HG03175 (cell line): ENCODE results near the gene TRMT1.

Source experiments
- ATAC-seq: cut with Tn5 transposase; IDR thresholded peaks from one replicate; pipeline ENCODE4 v1.9.1; 2021; ENCODE audit warnings: mild to moderate bottlenecking, moderate library complexity; ENCODE audit not compliant: unreplicated experiment

Gene TRMT1

GRCh38 chr19:13057147-13057572 lies 59.4 kb downstream of the TRMT1 start:
- no peak for ATAC-seq

- no peak for ATAC-seq
Measured at GRCh38 chr19:13056052-13056660, 60.4 kb downstream of the TRMT1 start.

GRCh38 chr19:13055213-13056051 lies 61.1 kb downstream of the TRMT1 start:
- no peak for ATAC-seq
